Right lobe of liver (tissue), 6 donors: ENCODE results near the gene PON3. TPM values are rescaled to one million over a fixed set of nuclear protein-coding genes. Genes with fewer than 3 reads are reported as not detected.
A peak's percentile ranks its signal among the peaks of the same experiment; 100 is the strongest.

Experiments
- ATAC-seq, 4 donors: fragments of 200-7000 bp; cut with Tn5 transposase; one replicate each; pipeline ENCODE4 v1.9.1; 2020; ENCODE audit warnings: mild to moderate bottlenecking in 4 of 4, moderate library complexity in 4 of 4
- DNase-seq, 3 donors: peaks; one replicate each; pipeline ENCODE4 v3.0.0-alpha.2; 2020
- H3K27ac ChIP-seq, 3 donors: fragments of 200-600 bp; one replicate each; pipeline ENCODE4 v1.8.0; 2022
- H3K27me3 ChIP-seq, 2 donors: fragments of 200-600 bp; one replicate each; pipeline ENCODE4 v1.8.0; 2022
- H3K36me3 ChIP-seq, 4 donors: fragments of 200-600 bp; sonication (generic) in 1 of 4; one replicate each; pipeline versions ENCODE4 v1.5.1 to v1.8.0; 2017 to 2022; ENCODE audit warnings: control low read depth in 1 of 4
- H3K4me1 ChIP-seq, 4 donors: fragments of 200-600 bp; sonication (generic) in 1 of 4; one replicate each; pipeline versions ENCODE4 v1.5.1 to v1.8.0; 2017 to 2022; ENCODE audit warnings: control low read depth in 1 of 4
- H3K4me3 ChIP-seq, 3 donors: fragments of 200-600 bp; one replicate each; pipeline ENCODE4 v1.8.0; 2022
- H3K9me3 ChIP-seq, 4 donors: fragments of 200-600 bp; sonication (generic) in 1 of 4; one replicate each; pipeline versions ENCODE4 v1.5.1 to v1.8.0; 2017 to 2022; ENCODE audit warnings: control low read depth in 1 of 4
- POLR2A ChIP-seq: fragments of 450-650 bp; IDR thresholded peaks from one replicate; pipeline ENCODE4 v1.6.1; 2017; ENCODE audit warnings: antibody characterized with exemption, mild to moderate bottlenecking
- WGBS: methylation state at CpG from one replicate; pipeline ENCODE4 v1.1.6; 2018; ENCODE audit warnings: low coverage, low lambda C conversion rate; ENCODE audit not compliant: insufficient coverage; ENCODE audit errors: missing lambda C conversion rate; 5-methylcytosine and 5-hydroxymethylcytosine counted together
- intact Hi-C, 2 donors: fragments of 100-400 bp; cut with DNase I; formaldehyde crosslinking; loops; one replicate each; pipeline versions ENCODE4 v1.11.2 to v1.14.1; 2022
- total RNA-seq, 6 experiments: library from RNA; depleted of rRNA in 2 of 6; stranded (reverse); fragments of >200 nt in 2 of 6; fragmentation: NEBNext Ultra II Directional in 3 of 6; extraction: Animal tissue kit (Norgen Biotek cat#: 25700) in 3 of 6; gene quantifications; one replicate each; pipeline versions ENCODE4 v1.1.0 to v1.2.4, GENCODE V29; 2016 to 2023
- TF ChIP-seq, protein P1 (sequence below), 4 donors: fragments of 200-600 bp in 3 of 4; fragments of 450-650 bp in 1 of 4; IDR thresholded peaks; one replicate each; pipeline versions ENCODE4 v1.5.1 to v1.8.0; 2016 to 2022; ENCODE audit warnings: antibody characterized with exemption in 4 of 4, mild to moderate bottlenecking in 2 of 4
- donor health status: DM: no; HTN: yes; CAD: no.
- donor health status: DM: no; HTN: no; CAD: no.
- donor health status: DM: no; HTN: no; CAD: no.
- donor health status: DM: no; HTN: yes; CAD: no.
- donor health status: DM: no; HTN: yes; CAD: no.

Gene PON3
- total RNA-seq, 6 experiments from 2014 or later, result 149 to 328 (median 193) TPM

GRCh38 chr7:95421847-95422444, 25.8 kb upstream of the PON3 start:
- Histone ChIP-seq H3K27ac (peak overlapping the region; percentile 15 to 38 (median 35)), H3K4me3 (no peak overlapping the region), H3K4me1 (peaks cover 0 to 37% (median 10%) of the 10 kb centered on the region in 4 donors), H3K27me3 (no peaks in the 10 kb centered on the region), H3K36me3 (peaks cover 0 to 7% (median 1%) of the 10 kb centered on the region in 4 donors), H3K9me3 (no peaks in the 10 kb centered on the region)
- ATAC-seq, result peak; percentile 35 to 53 (median 44)
- intact Hi-C loops, result no loop called here
- TF ChIP-seq POLR2A, result no peak
- TF ChIP-seq, protein P1, sequence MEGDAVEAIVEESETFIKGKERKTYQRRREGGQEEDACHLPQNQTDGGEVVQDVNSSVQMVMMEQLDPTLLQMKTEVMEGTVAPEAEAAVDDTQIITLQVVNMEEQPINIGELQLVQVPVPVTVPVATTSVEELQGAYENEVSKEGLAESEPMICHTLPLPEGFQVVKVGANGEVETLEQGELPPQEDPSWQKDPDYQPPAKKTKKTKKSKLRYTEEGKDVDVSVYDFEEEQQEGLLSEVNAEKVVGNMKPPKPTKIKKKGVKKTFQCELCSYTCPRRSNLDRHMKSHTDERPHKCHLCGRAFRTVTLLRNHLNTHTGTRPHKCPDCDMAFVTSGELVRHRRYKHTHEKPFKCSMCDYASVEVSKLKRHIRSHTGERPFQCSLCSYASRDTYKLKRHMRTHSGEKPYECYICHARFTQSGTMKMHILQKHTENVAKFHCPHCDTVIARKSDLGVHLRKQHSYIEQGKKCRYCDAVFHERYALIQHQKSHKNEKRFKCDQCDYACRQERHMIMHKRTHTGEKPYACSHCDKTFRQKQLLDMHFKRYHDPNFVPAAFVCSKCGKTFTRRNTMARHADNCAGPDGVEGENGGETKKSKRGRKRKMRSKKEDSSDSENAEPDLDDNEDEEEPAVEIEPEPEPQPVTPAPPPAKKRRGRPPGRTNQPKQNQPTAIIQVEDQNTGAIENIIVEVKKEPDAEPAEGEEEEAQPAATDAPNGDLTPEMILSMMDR (IDR thresholded peaks at IDR 0.05), result no peak
- DNase-seq, result no peak

GRCh38 chr7:95421000-95421846, 25.0 kb upstream of the PON3 start:
- intact Hi-C loops, result no loop called here
- Histone ChIP-seq H3K27me3 (no peaks in the 10 kb centered on the region), H3K27ac (peak overlapping the region in 2 of 3 donors; percentile 35 to 38), H3K36me3 (peaks cover 0 to 7% (median 0%) of the 10 kb centered on the region in 4 donors), H3K4me1 (peaks cover 0 to 45% (median 8%) of the 10 kb centered on the region in 4 donors), H3K9me3 (no peaks in the 10 kb centered on the region), H3K4me3 (no peak overlapping the region)
- no peak for DNase-seq
- peak; percentile 64 to 88 (median 70) for ATAC-seq
- no peak for TF ChIP-seq POLR2A
- TF ChIP-seq, protein P1 (IDR thresholded peaks at IDR 0.05), result no peak
- WGBS, result 93% methylated on average over 2 of the region's 2 CpGs

- no peaks in the 10 kb centered on the region for H3K27me3 ChIP-seq
- H3K27ac ChIP-seq, result no peak overlapping the region
- H3K36me3 ChIP-seq, result peaks cover 0 to 29% (median 5%) of the 10 kb centered on the region in 4 donors
- no peaks in the 10 kb centered on the region for H3K9me3 ChIP-seq
- peaks cover 0 to 16% (median 0%) of the 10 kb centered on the region in 4 donors for H3K4me1 ChIP-seq
- TF ChIP-seq, protein P1 (IDR thresholded peaks at IDR 0.05), result no peak
- no peak for TF ChIP-seq POLR2A
- DNase-seq (no peak), ATAC-seq (no peak)
- WGBS, result 72% methylated on average over 4 of the region's 4 CpGs
- H3K4me3 ChIP-seq, result no peak overlapping the region
- intact Hi-C loops, result no loop called here
Measured at GRCh38 chr7:95412075-95412474, 15.9 kb upstream of the PON3 start.

GRCh38 chr7:95411666-95412065, 15.5 kb upstream of the PON3 start:
- DNase-seq (no peak), ATAC-seq (no peak)
- H3K27me3 ChIP-seq, result no peaks in the 10 kb centered on the region
- intact Hi-C loops, result no loop called here
- no peak for TF ChIP-seq POLR2A
- TF ChIP-seq, protein P1 (IDR thresholded peaks at IDR 0.05), result no peak
- H3K36me3 ChIP-seq, result peaks cover 0 to 29% (median 5%) of the 10 kb centered on the region in 4 donors
- no peak overlapping the region for H3K27ac ChIP-seq
- WGBS, result 79% methylated on average over 4 of the region's 4 CpGs
- H3K4me1 ChIP-seq, result peaks cover 0 to 13% (median 0%) of the 10 kb centered on the region in 4 donors
- H3K9me3 ChIP-seq, result no peaks in the 10 kb centered on the region
- H3K4me3 ChIP-seq, result no peak overlapping the region
